GM19023 (cell line): ENCODE results near the gene ACBD3.

Experiments
- ATAC-seq: cut with Tn5 transposase; IDR thresholded peaks from one replicate; pipeline ENCODE4 v1.9.1; 2021; ENCODE audit warnings: mild to moderate bottlenecking, moderate library complexity; ENCODE audit not compliant: unreplicated experiment

The ACBD3 gene

DNA sequence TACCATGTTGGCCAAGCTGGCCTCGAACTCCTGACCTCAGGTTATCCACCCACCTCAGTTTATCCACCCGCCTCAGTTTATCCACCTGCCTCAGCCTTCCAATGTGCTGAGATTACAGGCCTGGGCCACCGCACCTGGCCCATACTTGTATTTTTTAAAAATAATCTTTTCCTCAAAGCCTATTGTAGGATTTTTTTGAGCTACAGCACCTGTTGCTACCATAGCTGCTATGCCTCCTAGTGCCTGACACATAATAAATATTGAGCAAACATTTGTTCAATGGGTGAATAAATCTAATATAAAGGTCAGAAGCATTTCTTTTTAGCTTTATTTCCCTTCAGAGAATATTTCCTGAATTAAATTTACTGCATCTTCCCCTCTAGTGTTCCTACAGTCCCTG is 15.7 kb upstream of the ACBD3 start:
- ATAC-seq: no peak

GRCh38 chr1:226201029-226201593 is 14.6 kb upstream of the ACBD3 start:
- no peak for ATAC-seq

DNA sequence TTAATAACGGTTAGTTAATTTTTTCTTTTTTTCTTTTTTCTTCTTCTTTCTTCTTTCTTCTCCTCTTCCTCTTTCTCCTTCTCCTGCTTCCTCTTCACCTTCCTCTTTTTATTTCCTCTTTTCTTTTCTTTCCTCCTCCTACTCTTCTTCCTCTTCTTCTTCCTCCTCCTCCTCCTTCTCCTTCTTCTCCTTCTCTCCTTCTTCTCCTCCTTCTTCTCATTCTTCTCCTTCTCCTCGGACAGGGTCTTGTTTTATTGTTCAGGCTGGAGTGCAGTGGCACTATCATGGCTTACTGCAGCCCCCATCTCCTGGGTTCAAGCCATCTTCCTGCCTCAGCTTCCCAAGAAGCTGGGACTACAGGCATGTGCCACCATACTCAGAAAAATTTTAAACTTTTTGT is 13.4 kb upstream of the ACBD3 start:
- no peak for ATAC-seq

DNA sequence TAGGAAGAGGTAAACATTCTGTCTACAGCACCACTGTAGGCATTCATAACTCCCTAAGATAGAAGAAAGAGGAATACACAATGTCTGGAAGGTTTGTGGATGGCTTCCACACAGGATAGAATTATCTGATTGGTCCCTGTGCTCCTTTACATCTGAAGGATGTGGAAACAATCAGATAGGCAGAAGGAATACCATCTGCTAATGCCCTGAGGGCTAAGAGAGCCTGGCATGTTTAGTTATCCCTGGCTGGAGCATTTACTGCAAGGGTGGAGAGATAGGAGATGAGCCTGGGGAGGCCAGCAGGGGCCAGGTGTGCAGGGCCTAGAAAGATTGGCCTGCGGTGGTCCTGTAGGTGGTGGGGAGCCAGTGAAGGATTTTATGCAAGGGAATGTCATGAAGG is 8.6 kb upstream of the ACBD3 start:
- ATAC-seq: no peak

DNA sequence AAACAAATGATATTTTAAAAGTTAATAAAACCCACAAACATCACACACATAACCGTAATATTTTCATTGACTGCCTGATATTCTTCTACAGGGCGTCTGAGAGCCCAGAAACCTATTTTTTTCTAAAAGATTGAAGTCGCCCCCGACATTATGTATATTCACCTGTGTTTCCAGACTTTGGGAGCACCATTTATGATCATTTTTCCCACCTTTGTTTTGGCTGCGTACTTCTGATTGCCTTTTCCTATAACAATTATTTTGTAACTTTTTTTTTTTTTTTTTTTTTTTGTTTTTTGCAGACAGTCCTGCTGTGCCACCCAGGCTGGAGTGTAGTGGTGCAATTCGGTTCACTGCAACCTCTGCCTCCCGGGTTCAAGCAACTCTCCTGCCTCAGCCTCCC is 839 bp upstream of the ACBD3 start:
- ATAC-seq: no peak

DNA sequence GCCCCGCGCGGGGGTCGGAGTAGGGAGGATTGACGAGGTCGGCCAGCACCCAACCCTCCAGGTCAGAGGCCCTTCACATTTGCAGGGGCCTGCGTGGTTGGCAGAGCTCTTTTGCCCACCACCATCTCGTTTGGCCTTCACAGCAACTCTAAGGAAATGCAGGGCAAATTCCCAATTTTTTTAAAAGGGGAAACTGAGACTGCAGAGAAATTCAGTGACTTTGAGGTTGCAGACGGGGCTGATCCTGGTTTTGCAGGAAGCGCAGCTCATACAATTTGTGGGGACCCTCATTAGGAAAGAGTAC is 430 bp upstream of the ACBD3 start:
- ATAC-seq: no peak

GRCh38 chr1:226185141-226186036 is 1.2 kb downstream of the ACBD3 start:
- ATAC-seq: no peak

- no peak for ATAC-seq
These were observed 4.4 kb downstream of the ACBD3 start for GRCh38 chr1:226181996-226182714.

DNA sequence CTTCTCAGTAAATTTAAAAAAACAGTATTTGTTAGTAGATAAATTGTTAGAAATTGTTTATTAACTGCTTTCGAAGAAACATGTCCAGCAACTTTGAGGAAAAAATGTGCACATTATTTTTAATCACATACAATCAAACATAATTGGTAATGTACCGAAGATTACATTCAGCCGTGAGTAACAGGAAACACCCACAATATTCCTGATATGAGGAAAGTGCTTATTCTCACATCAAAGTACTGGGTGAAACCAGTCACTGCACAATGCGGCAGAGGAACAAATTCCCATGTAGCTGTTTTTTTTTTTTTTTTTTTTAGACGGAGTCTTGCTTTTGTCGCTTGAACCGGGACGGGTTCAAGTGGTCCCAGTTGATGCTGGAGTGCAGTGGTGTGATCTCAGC is 9.7 kb downstream of the ACBD3 start:
- no peak for ATAC-seq

DNA sequence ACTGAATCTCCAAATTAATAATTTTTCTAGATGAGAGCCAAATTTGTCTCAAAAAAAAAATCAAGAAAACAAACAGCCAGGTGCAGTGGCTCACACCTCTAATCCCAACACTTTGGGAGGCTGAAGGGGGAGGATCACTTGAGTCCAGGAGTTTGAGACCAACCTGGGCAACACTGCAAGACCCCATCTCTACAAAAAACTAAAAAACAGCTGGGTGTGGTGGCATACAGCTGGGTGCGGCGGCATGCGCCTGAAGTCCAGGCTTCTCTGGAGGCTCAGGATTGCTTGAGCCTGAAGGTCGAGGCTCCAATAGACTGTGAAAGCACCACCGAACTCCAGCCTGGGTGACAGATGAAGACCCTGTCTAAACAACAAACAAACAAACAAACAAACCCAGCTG is 14.0 kb downstream of the ACBD3 start:
- ATAC-seq: no peak

DNA sequence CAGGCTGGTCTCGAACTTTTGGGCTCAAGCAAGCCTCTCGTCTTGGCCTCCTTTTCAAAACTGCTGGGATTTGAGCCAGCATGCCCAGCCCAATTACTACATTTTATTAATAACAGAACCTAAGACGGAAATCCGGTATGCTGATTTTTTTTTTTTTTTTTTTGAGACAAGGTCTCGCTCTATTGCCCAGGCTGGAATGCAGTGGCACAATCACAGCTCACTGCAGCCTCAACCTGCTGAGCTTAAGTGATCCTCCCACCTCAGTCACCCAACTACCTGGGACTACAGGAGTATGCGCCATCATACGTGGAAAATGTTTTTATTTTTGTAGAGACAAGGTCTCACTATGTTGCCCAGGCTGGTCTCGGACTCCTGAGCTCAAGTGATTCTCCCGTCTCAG is 20.2 kb downstream of the ACBD3 start:
- no peak for ATAC-seq

DNA sequence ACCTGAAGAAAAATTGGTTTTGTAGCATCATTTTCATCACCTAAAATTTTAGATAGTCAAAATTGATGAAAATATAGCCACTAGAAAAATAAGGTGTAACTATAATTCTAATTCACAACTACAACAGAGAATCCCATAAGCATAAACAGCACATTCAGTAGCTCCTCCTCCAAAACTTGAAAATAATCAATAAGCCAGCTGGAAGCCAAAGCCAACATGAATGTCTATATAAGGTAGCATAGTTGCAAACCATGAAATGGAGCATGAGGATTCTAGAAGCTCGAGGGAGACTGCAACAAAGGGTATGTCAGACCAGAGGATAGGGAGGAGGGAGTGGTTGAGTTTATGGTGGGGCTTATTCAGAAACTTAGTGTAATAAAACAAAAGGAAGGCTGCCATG is 22.4 kb downstream of the ACBD3 start:
- no peak for ATAC-seq

DNA sequence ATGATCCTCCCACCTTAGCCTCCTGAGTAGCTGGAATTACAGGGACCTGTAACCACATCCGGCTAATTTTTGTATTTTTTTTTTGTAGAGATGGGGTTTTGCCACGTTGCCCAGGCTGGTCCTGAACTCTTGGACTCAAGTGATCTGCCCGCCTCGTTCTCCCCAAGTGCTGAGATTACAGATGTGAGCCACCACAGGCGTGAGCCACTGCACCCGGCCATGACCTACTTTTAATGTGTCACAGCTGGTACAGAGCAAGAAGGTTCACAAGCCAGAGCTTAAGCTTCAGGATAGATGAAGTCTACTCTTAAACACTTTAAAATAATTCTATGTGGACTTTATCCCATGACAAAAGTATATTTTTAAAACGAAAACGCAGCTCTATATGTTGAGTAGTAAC is 23.6 kb downstream of the ACBD3 start:
- ATAC-seq: no peak

GRCh38 chr1:226158983-226159382 is 27.6 kb downstream of the ACBD3 start:
- no peak for ATAC-seq

DNA sequence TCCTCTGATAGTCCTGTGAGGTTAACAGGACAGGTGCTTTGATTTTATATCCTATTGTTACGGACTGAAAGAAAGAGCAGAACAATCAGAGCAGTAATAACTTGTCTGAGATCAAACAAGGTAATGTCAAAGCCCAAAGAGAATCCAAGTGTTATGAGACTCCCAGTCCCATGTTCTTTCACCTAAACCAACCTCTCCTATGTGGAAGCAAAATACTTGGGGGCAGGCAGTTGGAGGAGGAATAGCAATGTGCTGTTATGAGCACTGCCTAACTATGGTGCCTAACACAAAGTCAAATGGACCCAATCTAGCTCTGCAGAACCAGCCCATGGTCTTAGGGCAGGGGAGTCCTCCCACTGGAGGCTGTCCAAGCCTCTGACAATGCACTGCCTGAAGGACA is 28.1 kb downstream of the ACBD3 start:
- ATAC-seq: no peak

GRCh38 chr1:226157761-226158316 is 28.7 kb downstream of the ACBD3 start:
- no peak for ATAC-seq

DNA sequence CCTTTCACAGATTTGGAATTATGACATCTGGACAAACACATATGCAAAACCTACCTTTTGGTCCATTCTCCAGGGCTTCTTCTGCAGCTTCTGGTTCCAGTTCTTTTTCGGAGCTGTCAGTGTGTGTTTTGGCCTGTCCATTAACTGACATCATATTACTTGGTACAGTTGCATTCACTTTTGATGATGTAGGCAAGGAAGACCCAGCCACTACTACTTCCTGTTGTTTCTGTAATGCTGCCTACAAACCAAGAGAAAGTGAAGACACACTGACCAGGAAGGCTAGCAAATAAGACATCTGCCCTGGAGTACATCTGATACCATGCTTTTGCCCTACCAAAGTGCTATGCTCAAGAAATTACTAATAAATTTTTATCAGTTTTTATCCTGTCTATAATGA is 31.9 kb downstream of the ACBD3 start:
- no peak for ATAC-seq

DNA sequence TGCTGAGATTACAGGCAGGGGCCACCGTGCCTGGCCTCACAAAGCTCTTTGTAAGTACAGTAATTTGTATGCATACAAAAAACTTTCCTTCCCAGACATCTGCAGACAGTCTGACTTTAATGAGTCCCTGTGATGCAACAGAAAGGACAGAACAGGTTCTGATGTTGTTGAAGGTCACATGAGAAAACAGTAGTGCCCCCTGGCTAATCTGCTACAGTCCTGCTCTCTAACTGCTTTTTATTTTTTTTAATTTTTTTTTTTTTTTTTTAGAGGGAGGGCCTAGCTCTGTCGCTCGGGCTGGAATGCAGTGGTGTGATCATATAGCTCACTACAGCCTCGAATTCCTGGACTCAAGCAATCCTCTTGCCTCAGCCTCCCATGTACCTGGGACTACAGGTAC is 36.7 kb downstream of the ACBD3 start:
- ATAC-seq: no peak

- ATAC-seq: no peak
These were observed 38.4 kb downstream of the ACBD3 start for GRCh38 chr1:226148121-226148648.

DNA sequence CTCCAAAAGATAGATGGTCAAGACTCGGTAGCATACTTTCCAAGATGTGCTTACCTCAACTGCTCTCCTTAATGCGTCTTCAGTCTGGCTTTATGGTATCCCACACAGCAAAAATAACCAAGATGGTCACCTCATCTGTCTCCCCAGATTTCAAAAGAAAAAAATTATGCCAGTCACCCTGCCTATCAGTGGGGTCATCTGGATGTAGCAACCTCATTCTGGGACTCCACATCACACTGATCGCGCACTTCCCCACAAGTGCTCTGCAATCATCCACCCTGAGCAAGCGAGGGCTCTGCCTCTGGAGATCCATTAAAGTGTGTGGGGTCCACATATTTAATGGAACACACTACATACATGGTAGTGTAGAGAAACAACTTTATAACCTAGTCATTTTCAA is 42.5 kb downstream of the ACBD3 start:
- no peak for ATAC-seq

DNA sequence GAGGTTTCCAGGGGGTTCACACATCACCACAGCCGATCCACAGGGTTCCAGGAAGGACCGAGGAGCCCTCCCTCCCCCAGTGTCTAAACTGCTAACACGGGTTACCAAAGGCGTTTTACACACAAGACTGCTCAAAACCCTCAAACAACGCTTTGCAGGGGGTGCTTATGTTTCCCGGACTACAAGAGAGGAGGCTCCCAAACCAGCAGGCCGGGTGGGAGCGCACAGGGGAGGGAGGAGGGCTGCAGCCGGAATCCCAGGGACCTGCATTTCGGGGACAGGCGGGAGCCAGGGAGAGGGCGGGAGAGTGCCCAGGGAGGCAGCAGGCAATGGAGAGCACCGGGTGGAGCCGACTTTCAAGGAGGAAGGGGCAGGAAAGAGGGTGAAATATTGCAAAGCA is 50.8 kb downstream of the ACBD3 start:
- ATAC-seq: no peak
